DMS 273 (cell line): ENCODE data around the gene SRRM2.

Source experiments
- DNase-seq: peaks from one replicate; lab custom pipeline; 2025; ENCODE audit not compliant: unreplicated experiment; lab: John Stamatoyannopoulos, UW

SRRM2 gene

DNA sequence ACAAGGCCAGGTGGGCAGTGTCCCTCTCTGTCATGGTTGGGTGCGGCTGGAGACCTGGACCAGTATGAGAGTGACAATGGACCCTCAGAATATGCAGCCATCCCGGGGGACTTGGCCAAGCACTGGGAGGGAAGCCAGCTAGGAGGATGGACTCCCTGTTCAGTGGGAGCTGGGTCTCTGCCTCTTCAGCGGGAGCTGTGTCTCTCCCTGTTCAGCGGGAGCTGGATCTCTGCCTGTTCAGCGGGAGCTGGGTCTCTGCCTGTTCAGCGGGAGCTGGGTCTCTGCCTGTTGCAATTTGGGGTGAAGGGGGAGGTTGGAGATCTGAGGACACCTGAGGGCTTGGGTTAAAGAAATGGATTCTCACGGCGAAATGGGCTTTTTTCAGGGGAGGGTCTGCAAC lies 38.7 kb downstream of the SRRM2 start:
- no peak for DNase-seq

GRCh38 chr16:2792940-2793339 lies 40.5 kb downstream of the SRRM2 start:
- no peak for DNase-seq

DNA sequence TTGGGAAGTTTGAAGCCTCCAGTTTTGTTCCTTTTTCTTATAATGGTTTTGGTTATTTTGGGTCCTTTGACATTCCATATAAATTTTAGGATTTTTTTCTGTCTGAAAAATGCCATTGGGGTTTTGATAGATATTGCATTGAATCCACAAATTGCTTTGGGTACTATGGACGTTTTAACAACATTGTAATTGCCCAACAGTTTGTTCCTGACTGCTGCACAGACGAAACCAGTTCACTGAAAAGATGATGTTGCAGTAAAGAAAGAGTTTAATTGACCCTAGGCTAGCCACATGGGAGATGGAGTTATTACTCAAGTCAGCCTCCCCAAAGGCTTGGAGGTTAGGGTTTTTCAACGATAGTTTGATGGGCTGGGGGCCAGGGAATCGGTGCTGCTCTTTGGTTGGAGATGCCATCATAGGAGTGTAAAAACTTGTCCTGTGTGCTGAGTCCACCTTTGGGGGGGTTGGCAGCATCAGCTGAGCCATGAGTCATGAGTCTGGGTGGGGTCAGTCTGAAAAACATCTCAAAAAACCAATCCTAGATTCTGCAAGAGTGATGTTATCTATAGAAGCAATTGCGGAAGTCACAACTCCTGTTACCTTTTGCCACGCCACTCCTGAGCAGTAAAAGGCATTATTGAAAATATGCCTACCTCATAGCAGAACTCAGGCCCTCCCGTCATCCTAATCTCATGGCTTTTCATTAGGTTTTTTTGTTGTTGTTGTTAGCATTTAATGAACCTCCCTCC lies 43.1 kb downstream of the SRRM2 start:
- DNase-seq = no peak

- no peak for DNase-seq
Measured at GRCh38 chr16:2798723-2799204, 46.3 kb downstream of the SRRM2 start.

GRCh38 chr16:2799205-2799858 lies 46.9 kb downstream of the SRRM2 start:
- DNase-seq = no peak

GRCh38 chr16:2799859-2800226 lies 47.4 kb downstream of the SRRM2 start:
- no peak for DNase-seq

DNA sequence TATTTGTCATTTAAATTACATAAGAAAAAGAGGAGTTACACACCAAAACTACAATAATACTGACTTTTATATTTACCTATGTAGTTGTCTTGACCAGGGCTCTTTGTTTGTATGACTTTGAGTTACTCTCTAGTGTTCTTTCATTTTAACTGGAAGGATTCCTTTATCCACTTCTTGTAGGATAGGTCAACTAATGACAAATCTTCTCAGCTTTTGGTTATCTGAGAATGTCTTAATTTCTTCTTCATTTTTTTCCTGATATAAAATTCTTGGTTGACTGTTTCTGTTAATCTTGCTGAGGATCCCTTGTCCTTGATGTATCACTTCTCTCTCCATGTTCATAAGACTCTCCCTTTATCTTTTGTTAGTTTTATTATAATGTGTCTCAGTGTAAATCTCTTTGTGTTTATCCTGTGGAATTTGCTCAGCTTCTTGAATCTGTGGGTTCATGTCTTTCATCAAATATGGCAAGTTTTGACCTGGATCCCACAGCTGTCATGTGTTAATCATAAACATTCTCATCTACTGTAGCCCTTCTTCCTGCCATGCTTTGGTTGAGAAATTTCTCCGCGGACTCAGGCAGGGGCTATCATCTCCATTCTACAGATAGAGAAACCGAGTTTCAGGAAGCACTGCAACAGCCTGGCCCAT lies 51.2 kb downstream of the SRRM2 start:
- DNase-seq = no peak

GRCh38 chr16:2804728-2805127 lies 52.3 kb downstream of the SRRM2 start:
- no peak for DNase-seq

GRCh38 chr16:2806286-2806685 lies 53.8 kb downstream of the SRRM2 start:
- DNase-seq = no peak

- no peak for DNase-seq
Measured at GRCh38 chr16:2808181-2808580, 55.7 kb downstream of the SRRM2 start.

DNA sequence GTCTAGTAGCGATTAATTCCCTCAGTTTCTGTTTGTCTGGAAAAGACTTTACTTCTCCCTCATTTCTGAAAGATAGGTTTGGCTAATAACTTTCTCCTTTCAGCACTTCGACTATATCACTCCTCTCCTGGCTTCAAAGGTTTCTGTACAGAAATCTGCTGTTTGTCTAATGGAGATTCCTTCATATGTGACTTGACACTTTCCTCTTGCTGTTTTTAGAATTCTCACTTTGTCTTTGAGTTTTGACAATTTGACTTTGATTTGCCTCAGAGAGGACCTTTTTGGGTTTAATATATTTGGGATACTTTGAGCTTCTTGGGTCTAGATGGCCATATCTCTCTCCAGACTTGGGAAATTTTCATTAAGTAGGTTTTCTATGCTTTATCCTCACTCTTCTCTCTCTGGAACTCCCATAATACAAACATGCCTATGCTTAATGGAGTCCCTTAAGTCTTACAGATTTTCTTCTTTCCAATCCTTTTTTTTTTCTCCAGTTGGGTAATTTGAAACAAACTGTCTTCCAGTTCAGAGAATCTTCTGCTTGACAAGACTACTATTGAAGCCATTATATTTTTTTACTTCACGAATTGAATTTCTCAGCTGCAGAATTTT lies 56.8 kb downstream of the SRRM2 start:
- DNase-seq = no peak

DNA sequence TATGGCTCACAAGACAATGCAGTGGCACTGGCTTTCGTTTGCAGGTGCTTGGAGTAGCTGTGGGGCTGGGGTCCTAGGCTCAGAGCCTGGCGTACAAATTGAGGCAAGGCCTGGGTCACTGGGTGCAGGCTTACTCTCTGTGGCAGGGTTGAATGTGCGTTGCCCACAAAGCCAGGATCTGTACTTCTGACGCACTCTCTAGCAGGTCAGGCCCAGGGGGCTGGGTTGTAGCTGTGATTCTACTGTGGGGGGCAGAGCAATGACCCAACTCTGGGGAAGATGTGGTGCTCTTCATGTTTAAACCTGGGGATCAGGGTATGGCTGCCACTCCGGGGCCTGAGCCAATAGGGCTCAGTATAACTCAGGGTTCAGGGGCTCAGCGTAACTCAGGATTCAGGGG lies 58.2 kb downstream of the SRRM2 start:
- no peak for DNase-seq

- DNase-seq = no peak
Measured at GRCh38 chr16:2811703-2812471, 59.4 kb downstream of the SRRM2 start.

DNA sequence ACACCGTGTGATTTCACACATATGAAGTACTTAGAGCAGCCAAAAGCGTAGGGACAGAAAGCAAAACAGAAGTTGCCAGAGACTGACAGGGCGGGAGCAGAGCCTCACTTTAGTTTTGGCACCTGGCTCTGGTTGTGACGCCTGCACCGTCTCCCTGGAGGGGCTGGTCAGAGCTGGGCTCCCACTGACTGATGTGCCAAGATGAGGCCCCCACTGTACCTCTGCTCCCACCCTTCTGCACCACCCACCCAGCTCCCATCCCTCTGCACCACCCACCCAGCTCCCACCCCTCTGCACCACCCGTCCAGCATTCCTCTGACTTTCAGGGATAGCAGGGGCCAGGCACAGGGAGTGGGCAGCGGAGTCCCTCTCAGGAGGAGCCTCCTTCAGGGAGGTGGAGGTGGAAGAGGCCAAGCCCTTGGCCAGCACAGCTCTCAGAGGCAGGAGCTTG lies 61.4 kb downstream of the SRRM2 start:
- no peak for DNase-seq

DNA sequence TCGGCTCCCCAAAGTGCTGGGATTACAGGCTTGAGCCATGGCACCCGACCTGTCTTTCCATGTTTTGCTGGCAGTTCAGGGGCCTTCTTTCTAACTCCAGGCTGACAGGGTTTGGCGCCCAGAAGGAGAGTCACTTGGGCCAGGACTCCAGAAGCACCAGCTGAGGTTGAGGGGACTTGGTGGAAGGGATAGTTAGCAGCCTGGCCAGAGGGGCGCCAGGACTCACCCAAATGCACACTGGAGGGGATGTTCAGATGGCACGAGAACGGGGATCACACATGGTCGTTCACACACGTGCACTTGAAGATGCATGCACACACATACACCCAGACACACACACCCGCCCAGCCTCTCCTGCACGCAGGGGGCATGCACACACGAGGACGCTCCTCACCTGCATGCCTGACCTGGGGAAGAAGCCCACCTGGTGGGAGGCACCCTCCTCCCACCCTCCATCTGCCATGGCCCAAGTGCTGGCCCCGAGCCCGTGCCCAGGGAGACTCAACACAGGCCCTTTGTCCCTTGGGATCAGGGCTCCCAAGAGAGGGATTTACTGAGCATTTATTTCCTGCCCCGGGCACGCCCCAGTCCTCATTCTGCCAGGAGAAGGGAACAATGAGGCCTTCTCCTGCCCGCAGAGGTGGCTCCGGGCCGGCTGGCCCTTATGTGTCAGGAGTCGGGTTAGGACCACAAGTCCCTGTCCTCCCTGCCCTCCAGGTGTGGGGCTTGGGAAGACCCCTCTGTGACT lies 62.3 kb downstream of the SRRM2 start:
- no peak for DNase-seq

- DNase-seq = no peak
Measured at GRCh38 chr16:2815299-2815771, 62.9 kb downstream of the SRRM2 start.

GRCh38 chr16:2816751-2817339 lies 64.4 kb downstream of the SRRM2 start, which contains the start of gene PRSS21:
PRSS21 (plus strand) TSS chr16:2817237; CDS start chr16:2817269, 32 bp downstream.
- no peak for DNase-seq

DNA sequence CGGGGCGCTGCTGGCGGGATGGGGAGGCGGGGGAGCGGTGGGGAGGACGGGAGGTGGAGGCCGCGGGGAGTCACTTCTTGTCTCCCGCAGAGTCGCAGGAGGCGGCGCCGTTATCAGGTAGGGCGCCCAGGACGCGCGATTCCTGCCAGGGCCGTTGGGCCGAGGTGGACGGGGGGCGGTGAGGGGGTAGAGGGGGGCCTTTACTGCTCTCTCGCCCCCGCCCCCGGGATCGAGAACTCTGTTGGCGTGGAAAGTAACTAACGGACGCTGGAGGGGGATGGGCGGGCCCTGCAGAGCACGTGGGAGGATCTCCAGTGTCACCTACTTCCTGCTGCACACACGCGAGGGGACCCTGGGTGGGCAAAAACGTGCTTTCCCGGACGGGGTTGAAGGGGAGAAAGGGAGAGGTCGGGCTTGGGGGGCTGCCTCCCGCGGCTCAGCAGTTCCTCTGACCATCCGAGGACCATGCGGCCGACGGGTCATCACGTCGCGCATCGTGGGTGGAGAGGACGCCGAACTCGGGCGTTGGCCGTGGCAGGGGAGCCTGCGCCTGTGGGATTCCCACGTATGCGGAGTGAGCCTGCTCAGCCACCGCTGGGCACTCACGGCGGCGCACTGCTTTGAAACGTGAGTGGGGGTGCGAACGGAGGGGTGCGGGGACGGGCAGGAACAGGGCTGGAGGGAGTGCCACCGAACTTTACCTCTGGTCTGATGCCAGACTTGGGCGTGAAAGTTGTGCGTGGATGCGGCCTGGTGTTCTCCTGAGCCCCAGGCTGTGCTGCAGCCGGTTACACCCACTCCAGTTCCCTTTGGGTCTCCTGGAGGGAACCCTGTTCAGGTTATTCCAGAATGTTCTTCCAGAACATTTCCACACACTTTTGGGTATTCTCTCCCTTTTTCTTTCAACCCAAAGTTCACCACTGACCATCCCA lies 65.2 kb downstream of the SRRM2 start:
- DNase-seq = no peak
